Measurements from ENCODE around the gene DAND5.
"Not testable (repeated sequence)": the region's sequence is repeated elsewhere in the genome, so short reads cannot be mapped to it uniquely, and the experiment has no call there.

The DAND5 gene

GRCh38 chr19:12967907-12968306 is 1.5 kb upstream of the DAND5 start:
- H3K9me3 ChIP-seq (ENCODE audit: control insufficient read depth, low read length) = no peaks in the 10 kb centered on the region
- H3K27me3 ChIP-seq (replicated peaks; ENCODE audit: control insufficient read depth, insufficient read depth, low read length, poor library complexity, severe bottlenecking) = no peaks in the 10 kb centered on the region
- H3K4me3 ChIP-seq (ENCODE audit: insufficient read depth, low read depth, low read length, poor library complexity, severe bottlenecking) = no peak overlapping the region
- H3K36me3 ChIP-seq (ENCODE audit: control insufficient read depth, insufficient read depth, low read length) = no peaks in the 10 kb centered on the region
- no peak for DNase-seq
- H3K27ac ChIP-seq (ENCODE audit: insufficient read depth, low read length, poor library complexity, severe bottlenecking) = no peak overlapping the region
- peaks cover 7% of the 10 kb centered on the region for H3K4me1 ChIP-seq (ENCODE audit: control insufficient read depth, insufficient read depth, low read length, poor library complexity, severe bottlenecking)

DNA sequence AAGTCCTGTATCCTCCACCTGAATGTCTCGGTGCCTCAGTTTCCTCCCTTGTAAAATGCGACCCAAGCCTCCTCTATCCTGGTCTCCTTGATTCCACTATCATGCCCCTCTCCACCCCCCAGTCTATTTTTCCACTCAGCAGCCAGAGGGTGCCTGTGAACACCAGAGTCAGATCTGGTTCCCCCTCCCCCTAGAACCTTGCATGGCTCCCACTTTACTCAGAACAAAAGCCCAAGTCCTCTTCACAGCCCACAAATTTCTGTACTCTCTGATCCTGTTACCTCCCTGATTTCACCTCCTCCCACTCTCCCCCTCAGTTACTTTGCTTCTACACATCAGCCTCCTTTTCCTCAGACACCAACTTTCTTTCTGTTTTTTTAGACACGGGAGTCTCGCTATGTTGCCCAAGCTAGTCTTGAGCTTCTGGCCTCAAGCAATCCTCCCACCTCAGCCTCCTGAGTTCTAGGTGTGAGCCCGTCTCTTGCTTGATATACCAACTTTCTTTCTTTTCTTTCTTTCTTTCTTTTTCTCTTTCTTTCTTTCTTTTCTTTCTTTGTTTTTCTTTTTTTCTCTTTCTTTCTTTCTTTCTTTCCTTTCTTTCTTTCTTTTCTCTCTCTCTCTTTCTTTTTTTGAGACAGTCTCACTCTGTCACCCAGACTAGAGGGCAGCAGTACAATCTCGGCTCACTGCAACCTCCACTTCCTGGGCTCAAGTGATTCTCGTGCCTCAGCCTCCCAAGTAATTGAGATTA is 869 bp downstream of the DAND5 start:
- Histone ChIP-seq H3K36me3 (ENCODE audit: control insufficient read depth, insufficient read depth, low read length) (no peaks in the 10 kb centered on the region), H3K27me3 (replicated peaks; ENCODE audit: control insufficient read depth, insufficient read depth, low read length, poor library complexity, severe bottlenecking) (no peaks in the 10 kb centered on the region), H3K4me3 (ENCODE audit: insufficient read depth, low read depth, low read length, poor library complexity, severe bottlenecking) (no peak overlapping the region), H3K4me1 (ENCODE audit: control insufficient read depth, insufficient read depth, low read length, poor library complexity, severe bottlenecking) (peaks cover 4% of the 10 kb centered on the region), H3K27ac (ENCODE audit: insufficient read depth, low read length, poor library complexity, severe bottlenecking) (no peak overlapping the region), H3K9me3 (ENCODE audit: control insufficient read depth, low read length) (no peaks in the 10 kb centered on the region)
- DNase-seq = no peak

GRCh38 chr19:12973236-12973635 is 3.9 kb downstream of the DAND5 start:
- no peak overlapping the region for H3K4me3 ChIP-seq (ENCODE audit: insufficient read depth, low read depth, low read length, poor library complexity, severe bottlenecking)
- DNase-seq = no peak
- H3K36me3 ChIP-seq (ENCODE audit: control insufficient read depth, insufficient read depth, low read length) = no peaks in the 10 kb centered on the region
- peaks cover 3% of the 10 kb centered on the region for H3K4me1 ChIP-seq (ENCODE audit: control insufficient read depth, insufficient read depth, low read length, poor library complexity, severe bottlenecking)
- no peak overlapping the region for H3K27ac ChIP-seq (ENCODE audit: insufficient read depth, low read length, poor library complexity, severe bottlenecking)
- peaks cover 12% of the 10 kb centered on the region for H3K27me3 ChIP-seq (replicated peaks; ENCODE audit: control insufficient read depth, insufficient read depth, low read length, poor library complexity, severe bottlenecking)
- H3K9me3 ChIP-seq (ENCODE audit: control insufficient read depth, low read length) = no peaks in the 10 kb centered on the region

DNA sequence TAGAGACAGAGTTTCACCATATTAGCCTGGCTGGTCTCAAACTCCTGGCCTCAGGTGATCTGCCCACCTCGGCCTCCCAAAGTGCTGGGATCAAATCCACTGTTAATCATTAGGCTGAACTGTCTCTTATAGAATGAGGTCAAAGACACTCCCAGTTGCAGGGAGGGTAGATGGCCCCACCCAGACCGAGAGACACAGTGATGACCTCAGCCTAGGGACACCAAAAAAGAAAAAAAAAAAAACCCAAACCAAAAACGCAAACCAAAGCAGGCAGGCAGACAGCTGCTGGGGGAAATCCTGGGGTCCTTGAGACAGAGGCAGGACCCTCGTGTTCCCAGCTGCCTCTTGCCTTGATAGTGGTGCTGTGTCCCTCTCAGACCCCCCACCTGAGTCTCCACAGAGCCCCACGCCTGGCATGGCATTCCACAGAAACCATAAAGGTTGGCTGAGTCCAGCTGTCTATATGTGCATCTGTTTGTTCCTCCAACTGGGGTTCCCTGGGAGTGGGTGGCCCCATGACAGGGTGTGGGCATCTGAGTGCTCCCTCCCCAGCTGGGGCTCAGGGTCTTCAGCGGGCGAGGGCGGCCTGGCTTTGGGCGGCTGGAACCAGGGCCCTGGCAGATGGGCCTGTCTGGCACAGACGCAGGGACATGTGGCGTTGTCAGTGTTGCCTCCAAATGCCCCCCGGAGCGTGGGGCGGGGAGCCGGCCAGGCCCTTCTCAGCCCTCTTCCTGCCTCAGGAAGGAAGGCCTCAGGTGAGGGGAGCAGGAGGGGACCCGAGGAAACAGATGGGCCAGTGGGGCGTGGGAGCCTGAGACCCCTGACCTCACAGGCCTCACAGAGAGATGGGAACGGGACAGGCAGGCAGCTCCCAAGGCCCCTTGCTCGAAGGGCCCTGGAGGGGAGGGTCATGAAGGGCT is 5.2 kb downstream of the DAND5 start:
- Histone ChIP-seq H3K27me3 (replicated peaks; ENCODE audit: control insufficient read depth, insufficient read depth, low read length, poor library complexity, severe bottlenecking) (peaks cover 12% of the 10 kb centered on the region), H3K27ac (ENCODE audit: insufficient read depth, low read length, poor library complexity, severe bottlenecking) (no peak overlapping the region), H3K4me3 (ENCODE audit: insufficient read depth, low read depth, low read length, poor library complexity, severe bottlenecking) (no peak overlapping the region), H3K36me3 (ENCODE audit: control insufficient read depth, insufficient read depth, low read length) (no peaks in the 10 kb centered on the region), H3K9me3 (ENCODE audit: control insufficient read depth, low read length) (no peaks in the 10 kb centered on the region), H3K4me1 (ENCODE audit: control insufficient read depth, insufficient read depth, low read length, poor library complexity, severe bottlenecking) (peaks cover 3% of the 10 kb centered on the region)
- no peak for DNase-seq

DNA sequence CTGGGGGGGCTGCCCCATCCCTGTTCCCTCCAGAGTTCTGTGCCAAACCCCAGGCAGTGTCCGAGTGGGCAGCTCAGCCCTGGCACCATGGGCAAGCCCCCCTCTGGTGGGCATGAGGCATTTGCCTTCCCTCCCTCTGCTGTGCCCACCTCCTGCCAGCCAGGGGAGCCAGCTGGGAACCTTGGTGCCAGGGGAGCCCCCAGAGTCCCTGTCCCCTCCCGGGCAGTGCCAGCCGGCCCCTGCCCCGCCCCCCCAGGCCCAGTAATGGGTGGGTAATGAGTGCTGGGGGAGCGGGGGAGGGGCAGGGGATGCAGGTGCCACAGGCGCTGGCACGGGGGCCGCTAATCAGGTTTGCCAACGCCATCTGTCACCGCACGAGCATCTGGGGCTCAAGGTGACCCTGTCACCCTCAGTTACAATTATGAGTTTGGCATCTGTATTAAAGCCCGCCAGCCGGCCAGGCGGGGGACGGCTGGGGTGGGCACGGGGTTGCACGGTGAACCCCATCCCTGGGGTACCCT is 5.9 kb downstream of the DAND5 start:
- Histone ChIP-seq H3K9me3 (ENCODE audit: control insufficient read depth, low read length) (no peaks in the 10 kb centered on the region), H3K27ac (ENCODE audit: insufficient read depth, low read length, poor library complexity, severe bottlenecking) (no peak overlapping the region), H3K4me3 (ENCODE audit: insufficient read depth, low read depth, low read length, poor library complexity, severe bottlenecking) (no peak overlapping the region), H3K27me3 (replicated peaks; ENCODE audit: control insufficient read depth, insufficient read depth, low read length, poor library complexity, severe bottlenecking) (peaks cover 12% of the 10 kb centered on the region), H3K4me1 (ENCODE audit: control insufficient read depth, insufficient read depth, low read length, poor library complexity, severe bottlenecking) (peaks cover 3% of the 10 kb centered on the region), H3K36me3 (ENCODE audit: control insufficient read depth, insufficient read depth, low read length) (no peaks in the 10 kb centered on the region)
- no peak for DNase-seq

GRCh38 chr19:12976109-12976508 is 6.7 kb downstream of the DAND5 start:
- H3K27me3 ChIP-seq (replicated peaks; ENCODE audit: control insufficient read depth, insufficient read depth, low read length, poor library complexity, severe bottlenecking) = peaks cover 12% of the 10 kb centered on the region
- H3K4me3 ChIP-seq (ENCODE audit: insufficient read depth, low read depth, low read length, poor library complexity, severe bottlenecking); H3K27ac ChIP-seq (ENCODE audit: insufficient read depth, low read length, poor library complexity, severe bottlenecking); H3K4me1 ChIP-seq (ENCODE audit: control insufficient read depth, insufficient read depth, low read length, poor library complexity, severe bottlenecking); DNase-seq; H3K36me3 ChIP-seq (ENCODE audit: control insufficient read depth, insufficient read depth, low read length); H3K9me3 ChIP-seq (ENCODE audit: control insufficient read depth, low read length): not testable (repeated sequence)

GRCh38 chr19:12979974-12980373 is 10.6 kb downstream of the DAND5 start:
- peaks cover 12% of the 10 kb centered on the region for H3K27me3 ChIP-seq (replicated peaks; ENCODE audit: control insufficient read depth, insufficient read depth, low read length, poor library complexity, severe bottlenecking)
- H3K36me3 ChIP-seq (ENCODE audit: control insufficient read depth, insufficient read depth, low read length) = no peaks in the 10 kb centered on the region
- H3K27ac ChIP-seq (ENCODE audit: insufficient read depth, low read length, poor library complexity, severe bottlenecking) = no peak overlapping the region
- DNase-seq = no peak
- no peak overlapping the region for H3K4me3 ChIP-seq (ENCODE audit: insufficient read depth, low read depth, low read length, poor library complexity, severe bottlenecking)
- H3K4me1 ChIP-seq (ENCODE audit: control insufficient read depth, insufficient read depth, low read length, poor library complexity, severe bottlenecking) = peaks cover 9% of the 10 kb centered on the region
- no peaks in the 10 kb centered on the region for H3K9me3 ChIP-seq (ENCODE audit: control insufficient read depth, low read length)

DNA sequence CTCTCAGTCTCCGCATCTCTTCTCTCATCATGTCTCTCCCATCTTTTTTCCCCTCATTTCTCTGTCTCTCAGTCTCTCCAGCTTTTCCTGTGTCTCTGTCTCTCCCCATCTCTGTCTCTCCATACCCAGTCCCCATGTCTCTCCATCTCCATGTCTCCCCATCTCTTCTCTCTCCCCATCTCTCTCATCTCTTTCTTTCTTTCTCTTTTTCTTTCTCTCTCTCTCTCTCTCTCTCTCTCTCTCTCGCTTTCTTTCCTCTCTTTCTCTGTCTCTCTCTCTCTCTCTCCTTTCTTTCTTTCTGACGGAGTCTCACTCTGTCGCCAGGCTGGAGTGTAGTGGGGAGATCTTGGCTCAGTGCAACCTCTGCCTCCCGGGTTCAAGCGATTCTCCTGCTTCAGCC is 13.3 kb downstream of the DAND5 start:
- H3K27ac ChIP-seq (ENCODE audit: insufficient read depth, low read length, poor library complexity, severe bottlenecking) = no peak overlapping the region
- DNase-seq = no peak
- H3K4me3 ChIP-seq (ENCODE audit: insufficient read depth, low read depth, low read length, poor library complexity, severe bottlenecking) = no peak overlapping the region
- H3K27me3 ChIP-seq (replicated peaks; ENCODE audit: control insufficient read depth, insufficient read depth, low read length, poor library complexity, severe bottlenecking) = peaks cover 4% of the 10 kb centered on the region
- H3K9me3 ChIP-seq (ENCODE audit: control insufficient read depth, low read length) = no peaks in the 10 kb centered on the region
- H3K4me1 ChIP-seq (ENCODE audit: control insufficient read depth, insufficient read depth, low read length, poor library complexity, severe bottlenecking) = peaks cover 8% of the 10 kb centered on the region
- no peaks in the 10 kb centered on the region for H3K36me3 ChIP-seq (ENCODE audit: control insufficient read depth, insufficient read depth, low read length)

DNA sequence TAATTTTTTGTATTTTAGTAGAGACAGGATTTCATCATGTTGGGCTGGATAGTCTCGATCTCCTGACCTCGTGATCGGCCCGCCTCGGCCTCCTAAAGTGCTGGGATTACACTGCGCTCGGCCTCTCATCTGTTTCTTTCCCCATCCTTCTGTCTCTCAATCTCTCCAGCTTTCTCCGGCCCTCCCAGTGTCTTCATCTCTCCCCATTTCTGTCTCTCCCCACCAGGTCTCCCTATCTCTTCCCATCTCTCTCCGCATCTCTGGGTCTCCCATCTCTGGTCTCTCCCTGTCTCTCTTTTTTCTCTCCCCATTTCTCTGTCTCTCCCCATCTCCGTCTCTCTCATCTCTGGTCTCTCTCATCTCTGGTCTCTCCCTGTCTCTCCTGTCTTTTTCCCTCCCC is 13.7 kb downstream of the DAND5 start:
- Histone ChIP-seq H3K4me1 (ENCODE audit: control insufficient read depth, insufficient read depth, low read length, poor library complexity, severe bottlenecking) (peaks cover 6% of the 10 kb centered on the region), H3K9me3 (ENCODE audit: control insufficient read depth, low read length) (no peaks in the 10 kb centered on the region), H3K27me3 (replicated peaks; ENCODE audit: control insufficient read depth, insufficient read depth, low read length, poor library complexity, severe bottlenecking) (no peaks in the 10 kb centered on the region), H3K27ac (ENCODE audit: insufficient read depth, low read length, poor library complexity, severe bottlenecking) (peak overlapping the region; percentile 45), H3K4me3 (ENCODE audit: insufficient read depth, low read depth, low read length, poor library complexity, severe bottlenecking) (no peak overlapping the region), H3K36me3 (ENCODE audit: control insufficient read depth, insufficient read depth, low read length) (no peaks in the 10 kb centered on the region)
- no peak for DNase-seq
